ENCODE data around the gene RTEL1.
"Not testable (repeated sequence)": the region's sequence is repeated elsewhere in the genome, so short reads cannot be mapped to it uniquely, and the experiment has no call there.

- not testable (repeated sequence) for TF ChIP-seq CTCF, POLR2A (IDR thresholded peaks at IDR 0.05)
Observed at GRCh38 chr20:63730189-63730733, 72.1 kb downstream of the RTEL1 start.

Measured in body of pancreas (tissue), 4 donors.